Tibial nerve (tissue), 3 donors: ENCODE data around the gene DIP2B.

Experiments
- POLR2A ChIP-seq, 2 donors: fragments of 450-650 bp; IDR thresholded peaks; one replicate each; pipeline ENCODE4 v1.6.1; 2017; ENCODE audit warnings: antibody characterized with exemption in 2 of 2, mild to moderate bottlenecking in 2 of 2, moderate library complexity in 2 of 2
- TF ChIP-seq, protein P1 (sequence below), 5 experiments: fragments of 200-600 bp in 3 of 5; fragments of 450-650 bp in 2 of 5; sonication (generic) in 3 of 5; IDR thresholded peaks; one replicate each; pipeline ENCODE4 v1.5.1; 2016 to 2019; ENCODE audit warnings: antibody characterized with exemption in 5 of 5, mild to moderate bottlenecking in 3 of 5, moderate library complexity in 2 of 5

DNA sequence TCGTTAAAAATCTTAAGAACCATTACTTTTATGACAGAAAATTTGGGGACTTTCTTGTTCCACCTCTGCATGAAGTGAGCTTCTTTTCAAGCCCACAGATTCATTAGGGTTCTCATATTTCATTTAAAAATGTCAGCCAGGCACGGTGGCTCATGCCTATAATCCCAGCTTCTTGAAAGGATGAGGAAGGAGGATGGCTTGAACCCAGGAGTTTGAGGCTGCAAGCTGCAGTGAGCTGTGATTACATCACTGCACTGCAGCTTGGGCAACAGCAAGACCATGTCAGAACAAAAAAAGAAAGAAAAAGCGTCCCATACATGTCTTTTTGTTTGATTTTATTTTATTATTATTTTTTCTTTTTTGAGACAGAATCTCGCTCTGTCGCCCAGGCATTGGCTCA, 215.7 kb downstream of the DIP2B start:
- TF ChIP-seq, protein P1, sequence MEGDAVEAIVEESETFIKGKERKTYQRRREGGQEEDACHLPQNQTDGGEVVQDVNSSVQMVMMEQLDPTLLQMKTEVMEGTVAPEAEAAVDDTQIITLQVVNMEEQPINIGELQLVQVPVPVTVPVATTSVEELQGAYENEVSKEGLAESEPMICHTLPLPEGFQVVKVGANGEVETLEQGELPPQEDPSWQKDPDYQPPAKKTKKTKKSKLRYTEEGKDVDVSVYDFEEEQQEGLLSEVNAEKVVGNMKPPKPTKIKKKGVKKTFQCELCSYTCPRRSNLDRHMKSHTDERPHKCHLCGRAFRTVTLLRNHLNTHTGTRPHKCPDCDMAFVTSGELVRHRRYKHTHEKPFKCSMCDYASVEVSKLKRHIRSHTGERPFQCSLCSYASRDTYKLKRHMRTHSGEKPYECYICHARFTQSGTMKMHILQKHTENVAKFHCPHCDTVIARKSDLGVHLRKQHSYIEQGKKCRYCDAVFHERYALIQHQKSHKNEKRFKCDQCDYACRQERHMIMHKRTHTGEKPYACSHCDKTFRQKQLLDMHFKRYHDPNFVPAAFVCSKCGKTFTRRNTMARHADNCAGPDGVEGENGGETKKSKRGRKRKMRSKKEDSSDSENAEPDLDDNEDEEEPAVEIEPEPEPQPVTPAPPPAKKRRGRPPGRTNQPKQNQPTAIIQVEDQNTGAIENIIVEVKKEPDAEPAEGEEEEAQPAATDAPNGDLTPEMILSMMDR (IDR thresholded peaks at IDR 0.05): no peak
- TF ChIP-seq POLR2A (IDR thresholded peaks at IDR 0.05): no peak
